GM12872 (cell line): ENCODE data around the gene CHKB.

ENCODE experiments used
- CTCF ChIP-seq: IDR thresholded peaks from 3 replicates; pipeline ENCODE4 v1.5.1; 2011; ENCODE audit warnings: low read depth, mild to moderate bottlenecking, low read length, moderate library complexity; ENCODE audit not compliant: insufficient read depth

CHKB gene

DNA sequence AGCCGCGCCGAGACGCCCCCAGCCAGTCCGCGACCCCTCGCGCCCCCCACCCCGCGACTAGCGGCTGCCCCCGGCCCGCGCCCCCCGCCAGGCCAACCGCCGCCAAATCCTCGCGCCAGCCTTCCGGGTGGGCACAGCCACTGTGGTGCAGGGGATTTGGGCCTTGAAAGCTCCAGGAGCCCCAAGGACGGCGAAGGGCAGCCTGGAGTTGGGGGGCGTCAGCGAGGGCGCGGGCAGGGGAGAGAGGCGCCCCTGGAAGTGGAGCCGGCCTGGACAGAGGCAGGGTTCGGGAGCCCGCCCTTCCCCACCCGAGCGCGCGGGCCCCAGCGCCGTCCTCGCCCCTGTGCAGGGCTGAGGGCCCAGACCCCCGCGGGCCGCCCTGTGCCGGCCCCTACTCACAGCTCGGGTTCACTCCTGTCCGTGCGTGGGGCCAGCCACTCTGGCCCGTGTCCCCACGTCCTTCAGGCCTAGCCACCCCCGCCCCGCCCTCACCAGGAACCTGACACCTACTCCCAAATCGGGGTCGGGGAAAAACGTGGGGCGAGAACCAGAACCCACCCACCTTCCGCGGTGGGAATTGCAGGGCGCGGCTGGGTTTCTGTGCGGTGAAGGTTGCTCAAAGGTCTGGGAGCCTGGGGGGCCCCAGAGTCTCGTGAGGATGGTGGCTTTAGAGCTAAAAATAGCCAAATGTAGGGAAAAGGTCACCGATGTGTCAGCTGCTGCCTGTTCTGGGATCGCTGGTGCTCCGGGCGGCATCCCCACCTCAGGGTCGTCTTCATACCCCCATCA lies 4.5 kb downstream of the CHKB start, which contains the start of gene CPT1B:
Gene CPT1B, minus strand, starts transcription at position 441 of the 789 bp plus-strand sequence. CDS start 512 bp downstream, outside the sequence.
- TF ChIP-seq CTCF: no peak

DNA sequence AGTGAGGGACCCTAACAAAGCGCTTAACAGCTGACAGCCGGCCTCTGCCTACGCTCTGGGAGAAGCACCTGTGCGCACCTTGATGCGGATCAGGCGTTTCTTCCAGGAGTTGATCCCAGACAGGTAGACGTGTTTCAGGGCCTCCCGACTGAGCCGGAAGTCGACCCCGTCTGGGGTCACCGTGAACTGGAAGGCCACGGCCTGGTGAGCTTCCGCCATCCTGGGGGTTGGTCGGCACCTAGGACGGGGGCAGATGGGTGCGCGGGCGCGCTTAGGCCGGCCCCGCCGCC lies 5.0 kb downstream of the CHKB start:
- no peak for TF ChIP-seq CTCF

DNA sequence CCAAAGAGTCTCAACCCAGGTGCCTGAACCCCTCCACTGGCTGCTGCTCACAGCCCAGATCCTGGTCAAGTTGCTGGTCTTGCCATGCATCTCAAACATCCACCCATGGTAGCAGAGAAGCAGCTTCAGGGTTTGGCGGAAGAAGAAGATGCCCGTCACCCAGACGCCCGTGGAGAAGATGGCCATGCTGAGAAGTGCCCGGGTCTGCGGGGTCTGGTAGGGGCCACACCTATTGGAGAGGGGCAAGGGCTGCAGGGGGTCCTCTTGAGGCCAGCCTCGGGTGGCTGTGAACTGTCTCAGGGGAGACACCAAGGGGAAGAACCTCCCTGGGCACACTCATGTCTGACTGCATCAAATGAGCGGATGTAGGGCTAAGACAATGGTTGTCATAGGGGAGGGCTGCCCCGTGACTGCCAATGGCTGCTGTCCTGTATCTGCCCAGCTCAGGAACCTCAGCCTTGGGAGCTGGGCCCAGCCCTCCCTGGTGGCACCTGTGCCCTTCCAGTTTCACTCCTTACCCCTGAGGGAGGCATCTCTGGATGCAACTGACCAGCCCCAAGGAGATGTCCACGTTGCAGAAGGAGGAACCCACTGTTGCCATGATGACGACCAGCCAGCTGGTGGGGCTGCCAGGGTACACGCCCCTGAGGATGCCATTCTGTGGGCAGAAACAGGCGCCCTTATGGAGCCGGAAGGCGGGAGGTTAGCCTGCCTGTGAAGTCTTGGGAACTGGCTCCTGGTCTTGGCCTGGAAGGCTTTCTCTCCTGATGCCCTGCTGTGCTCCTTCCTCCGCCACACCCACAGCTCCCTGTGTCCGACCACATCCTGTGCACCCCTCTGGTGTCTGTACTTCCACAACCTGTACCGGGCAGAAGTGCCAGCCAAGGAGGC lies 5.6 kb downstream of the CHKB start:
- no peak for TF ChIP-seq CTCF

GRCh38 chr22:50576070-50576469 lies 6.6 kb downstream of the CHKB start:
- TF ChIP-seq CTCF: no peak

GRCh38 chr22:50575426-50575941 lies 7.2 kb downstream of the CHKB start:
- no peak for TF ChIP-seq CTCF

GRCh38 chr22:50574383-50574755 lies 8.3 kb downstream of the CHKB start:
- no peak for TF ChIP-seq CTCF

GRCh38 chr22:50573491-50574382 lies 8.9 kb downstream of the CHKB start:
- TF ChIP-seq CTCF: no peak
